H9 (cell line): ENCODE data around the gene SFMBT2. TPM values are rescaled to one million over a fixed set of nuclear protein-coding genes. Genes with fewer than 3 reads are reported as not detected.

Experiments
- DNase-seq: peaks from one replicate; pipeline ENCODE4 v3.0.0-alpha.2; 2017
- H2AFZ ChIP-seq: one replicate; pipeline ENCODE4 v1.6.1; 2013; ENCODE audit warnings: mild to moderate bottlenecking, low read length, control low read depth, moderate library complexity
- H2AK5ac ChIP-seq: 2 replicates; pipeline ENCODE4 v1.6.1; 2013; ENCODE audit warnings: low read length, control low read depth, mixed read lengths; ENCODE audit not compliant: insufficient read length
- H2BK120ac ChIP-seq: one replicate; pipeline ENCODE4 v1.6.1; 2013; ENCODE audit warnings: low read depth, mild to moderate bottlenecking, low read length, control low read depth, inconsistent platforms; ENCODE audit not compliant: poor library complexity, severe bottlenecking
- H2BK12ac ChIP-seq: 2 replicates; pipeline ENCODE4 v1.6.1; 2013; ENCODE audit warnings: low read length, control low read depth, mixed read lengths, low read depth; ENCODE audit not compliant: insufficient read length
- H2BK15ac ChIP-seq: 2 replicates; pipeline ENCODE4 v1.6.1; 2013; ENCODE audit warnings: low read depth, low read length, control low read depth
- H2BK20ac ChIP-seq: one replicate; pipeline ENCODE4 v1.6.1; 2013; ENCODE audit warnings: low read depth, mild to moderate bottlenecking, low read length, control low read depth, inconsistent platforms; ENCODE audit not compliant: poor library complexity, severe bottlenecking
- H2BK5ac ChIP-seq: 2 replicates; pipeline ENCODE4 v1.6.1; 2013; ENCODE audit warnings: low read length, control low read depth, mixed read lengths; ENCODE audit not compliant: insufficient read length
- H3K14ac ChIP-seq: 2 replicates; pipeline ENCODE4 v1.6.1; 2013; ENCODE audit warnings: low read length, control low read depth; ENCODE audit not compliant: insufficient read depth
- H3K18ac ChIP-seq: 2 replicates; pipeline ENCODE4 v1.6.1; 2013; ENCODE audit warnings: low read depth, mild to moderate bottlenecking, mixed read lengths, low read length, control low read depth; ENCODE audit not compliant: insufficient read length
- H3K23ac ChIP-seq: 2 replicates; pipeline ENCODE4 v1.6.1; 2013; ENCODE audit warnings: low read length, control low read depth, mixed read lengths, low read depth; ENCODE audit not compliant: insufficient read length
- H3K23me2 ChIP-seq: 2 replicates; pipeline ENCODE4 v1.6.1; 2013; ENCODE audit warnings: low read depth, mild to moderate bottlenecking, mixed read lengths, low read length, control low read depth; ENCODE audit not compliant: insufficient read length, poor library complexity, severe bottlenecking
- H3K27ac ChIP-seq: 2 replicates; pipeline ENCODE4 v1.5.1; 2013; ENCODE audit warnings: low read length, control low read depth, mixed read lengths, low read depth; ENCODE audit not compliant: insufficient read length
- H3K27me3 ChIP-seq: 2 replicates; pipeline ENCODE4 v1.6.1; 2013; ENCODE audit warnings: low read length, control low read depth, inconsistent platforms; ENCODE audit not compliant: insufficient read depth
- H3K4ac ChIP-seq: 2 replicates; pipeline ENCODE4 v1.6.1; 2013; ENCODE audit warnings: low read depth, mild to moderate bottlenecking, control low read depth, inconsistent platforms, low read length, moderate library complexity
- H3K4me1 ChIP-seq: 2 replicates; pipeline ENCODE4 v1.6.1; 2013; ENCODE audit warnings: low read length, control low read depth, inconsistent platforms; ENCODE audit not compliant: insufficient read depth
- H3K4me2 ChIP-seq: 2 replicates; pipeline ENCODE4 v1.6.1; 2013; ENCODE audit warnings: low read length, control low read depth, mixed read lengths; ENCODE audit not compliant: insufficient read length, insufficient read depth
- H3K56ac ChIP-seq: 2 replicates; pipeline ENCODE4 v1.6.1; 2013; ENCODE audit warnings: low read depth, mild to moderate bottlenecking, mixed read lengths, low read length, control low read depth; ENCODE audit not compliant: insufficient read length
- H3K79me1 ChIP-seq: 2 replicates; pipeline ENCODE4 v1.6.1; 2013; ENCODE audit warnings: low read depth, mild to moderate bottlenecking, moderate library complexity, low read length, control low read depth, inconsistent platforms; ENCODE audit not compliant: insufficient read depth, poor library complexity, severe bottlenecking
- H3K79me2 ChIP-seq: 2 replicates; pipeline ENCODE4 v1.6.1; 2013; ENCODE audit warnings: low read length, control low read depth, inconsistent platforms; ENCODE audit not compliant: insufficient read depth
- H3K9ac ChIP-seq: 2 replicates; pipeline ENCODE4 v1.6.1; 2013; ENCODE audit warnings: low read length, control low read depth, mixed read lengths; ENCODE audit not compliant: insufficient read length; ENCODE audit errors: extremely low read depth
- H3K9me3 ChIP-seq: one replicate; pipeline ENCODE4 v1.6.1; 2013; ENCODE audit warnings: low read depth, low read length, inconsistent platforms; ENCODE audit not compliant: control insufficient read depth
- H3T11ph ChIP-seq: one replicate; pipeline ENCODE4 v1.6.1; 2013; ENCODE audit warnings: mild to moderate bottlenecking, low read length, control low read depth, inconsistent platforms
- H4K20me1 ChIP-seq: one replicate; pipeline ENCODE4 v1.6.1; 2013; ENCODE audit not compliant: control insufficient read depth, insufficient read length, insufficient read depth
- H4K5ac ChIP-seq: 2 replicates; pipeline ENCODE4 v1.6.1; 2013; ENCODE audit warnings: low read depth, mild to moderate bottlenecking, mixed read lengths, low read length, control low read depth; ENCODE audit not compliant: insufficient read length
- H4K8ac ChIP-seq: replicated peaks from 2 replicates; pipeline ENCODE4 v1.6.1; 2013; ENCODE audit warnings: low read length, control low read depth, mixed read lengths, low read depth; ENCODE audit not compliant: insufficient read length
- H4K91ac ChIP-seq: 2 replicates; pipeline ENCODE4 v1.6.1; 2013; ENCODE audit warnings: low read depth, mild to moderate bottlenecking, moderate library complexity, mixed read lengths, low read length, control low read depth; ENCODE audit not compliant: insufficient read length
- H3K27ac Mint-ChIP-seq, 3 experiments: 2 replicates in 2 of 3; 3 replicates in 1 of 3; pipeline ENCODE4 v1.8.0; 2020 to 2021; ENCODE audit warnings: mixed read lengths in 3 of 3, mild to moderate bottlenecking in 1 of 3, moderate library complexity in 1 of 3
- H3K27me3 Mint-ChIP-seq: 2 replicates; pipeline ENCODE4 v1.8.0; 2021; ENCODE audit warnings: low read depth, mild to moderate bottlenecking, moderate library complexity, mixed read lengths
- H3K36me3 Mint-ChIP-seq, 3 experiments: 2 replicates in 2 of 3; 3 replicates in 1 of 3; pipeline ENCODE4 v1.8.0; 2020 to 2021; ENCODE audit warnings: low read depth in 3 of 3, mixed read lengths in 3 of 3; ENCODE audit not compliant: insufficient read depth in 1 of 3
- H3K4me1 Mint-ChIP-seq, 2 experiments: 2 replicates each; pipeline ENCODE4 v1.8.0; 2020; ENCODE audit warnings: mixed read lengths in 2 of 2
- H3K4me3 Mint-ChIP-seq, 2 experiments: 2 replicates in 1 of 2; 3 replicates in 1 of 2; pipeline ENCODE4 v1.8.0; 2020 to 2021; ENCODE audit warnings: mild to moderate bottlenecking in 2 of 2, mixed read lengths in 2 of 2, moderate library complexity in 1 of 2
- H3K9me3 Mint-ChIP-seq, 2 experiments: 2 replicates in 1 of 2; 3 replicates in 1 of 2; pipeline ENCODE4 v1.8.0; 2020; ENCODE audit warnings: mild to moderate bottlenecking in 2 of 2, mixed read lengths in 2 of 2, moderate library complexity in 1 of 2
- WGBS: extraction: QIAGEN DNeasy Blood & Tissue Kit; methylation state at CpG from one replicate; pipeline ENCODE4 v1.1.7; 2013; ENCODE audit warnings: missing lambda C conversion rate, low lambda C conversion rate, mixed read lengths; ENCODE audit not compliant: insufficient read length; ENCODE audit errors: extremely low coverage; 5-methylcytosine and 5-hydroxymethylcytosine counted together
- total RNA-seq: library from RNA; stranded (reverse); gene quantifications from 2 replicates; pipeline ENCODE4 v1.2.1, GENCODE V29; 2021
- TF ChIP-seq, protein P1 (sequence below): fragments of 200-600 bp; sonication (generic); conservative IDR thresholded peaks from 3 replicates; pipeline ENCODE4 v1.8.0; 2021; ENCODE audit warnings: antibody characterized with exemption, mild to moderate bottlenecking

SFMBT2 gene
- total RNA-seq, 1 experiment from 2014 or later = 5.3 TPM

DNA sequence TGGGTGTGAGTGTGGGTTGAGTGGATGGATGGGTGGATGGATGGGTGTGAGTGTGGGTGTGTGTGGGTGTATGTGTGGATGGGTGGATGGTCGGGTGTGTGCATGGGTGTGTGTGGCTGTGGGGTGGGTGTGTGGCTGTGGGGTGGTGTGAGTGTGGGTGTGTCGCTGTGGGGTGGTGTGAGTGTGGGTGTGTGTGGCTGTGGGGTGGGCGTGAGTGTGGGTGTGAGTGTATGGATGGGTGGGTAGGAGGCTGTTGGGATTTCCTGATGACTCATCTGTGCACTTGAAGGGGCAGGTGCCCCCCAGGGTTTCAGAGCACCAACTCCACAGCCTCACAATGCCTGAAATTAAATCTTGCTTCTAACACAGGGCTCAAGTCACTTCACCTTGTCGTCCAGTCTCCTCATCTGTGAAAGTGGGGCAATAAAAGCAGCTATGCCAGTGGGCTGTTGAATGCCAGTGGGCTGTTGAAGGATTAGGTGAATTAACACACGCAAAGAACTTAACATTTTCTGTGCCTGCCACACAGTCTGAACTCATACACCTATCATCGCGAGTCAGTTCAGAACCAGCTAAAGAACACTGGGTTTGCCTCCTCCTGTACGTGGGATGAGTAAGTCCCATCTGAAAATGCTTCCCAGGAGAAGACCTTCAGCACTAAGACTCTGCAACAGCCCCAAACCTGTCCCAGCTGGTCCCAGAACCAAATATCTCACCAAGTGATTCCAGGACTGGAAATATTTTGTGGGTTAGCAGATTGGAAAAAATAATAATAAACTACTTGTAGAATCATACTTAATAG, 32.0 kb downstream of the SFMBT2 start:
- Histone ChIP-seq H2AFZ (no peak overlapping the region), H3K4ac (no peak overlapping the region), H2BK15ac (no peak overlapping the region), H3K18ac (no peak overlapping the region), H3K56ac (no peak overlapping the region), H3K23ac (no peak overlapping the region), H2BK12ac (no peak overlapping the region), H3K14ac (no peak overlapping the region), H3K79me2 (0 out of 2 replicates have a peak, but pooled peaks cover 2% of the 10 kb centered on the region), H2BK5ac (no peak overlapping the region), H4K20me1 (no peaks in the 10 kb centered on the region), H2AK5ac (no peak overlapping the region), H3K9me3 (no peaks in the 10 kb centered on the region), H3K79me1 (no peaks in the 10 kb centered on the region), H3K9ac (no peak overlapping the region), H3K27me3 (no peaks in the 10 kb centered on the region), H3K4me1 (no peaks in the 10 kb centered on the region), H4K8ac (no peak overlapping the region), H4K5ac (no peak overlapping the region), H2BK20ac (no peak overlapping the region), H4K91ac (no peak overlapping the region), H3K27ac (no peak overlapping the region), H3K23me2 (no peaks in the 10 kb centered on the region), H3T11ph (no peak overlapping the region), H3K4me2 (no peak overlapping the region), H2BK120ac (no peak overlapping the region)
- Mint-ChIP-seq H3K36me3 (peaks cover 10 to 37% (median 30%) of the 10 kb centered on the region in 3 experiments), H3K27me3 (no peaks in the 10 kb centered on the region), H3K4me1 (no peaks in the 10 kb centered on the region; a peak in 1 of 4 replicates), H3K4me3 (no peak overlapping the region), H3K27ac (peak overlapping the region in 1 of 3 experiments; percentile 32; a peak in 1 of 7 replicates), H3K9me3 (peaks cover 7 to 15% of the 10 kb centered on the region in 2 experiments; a peak in 3 of 5 replicates)
- no CpG with 5 or more reads among the region's 8 CpGs for WGBS
- TF ChIP-seq, protein P1, sequence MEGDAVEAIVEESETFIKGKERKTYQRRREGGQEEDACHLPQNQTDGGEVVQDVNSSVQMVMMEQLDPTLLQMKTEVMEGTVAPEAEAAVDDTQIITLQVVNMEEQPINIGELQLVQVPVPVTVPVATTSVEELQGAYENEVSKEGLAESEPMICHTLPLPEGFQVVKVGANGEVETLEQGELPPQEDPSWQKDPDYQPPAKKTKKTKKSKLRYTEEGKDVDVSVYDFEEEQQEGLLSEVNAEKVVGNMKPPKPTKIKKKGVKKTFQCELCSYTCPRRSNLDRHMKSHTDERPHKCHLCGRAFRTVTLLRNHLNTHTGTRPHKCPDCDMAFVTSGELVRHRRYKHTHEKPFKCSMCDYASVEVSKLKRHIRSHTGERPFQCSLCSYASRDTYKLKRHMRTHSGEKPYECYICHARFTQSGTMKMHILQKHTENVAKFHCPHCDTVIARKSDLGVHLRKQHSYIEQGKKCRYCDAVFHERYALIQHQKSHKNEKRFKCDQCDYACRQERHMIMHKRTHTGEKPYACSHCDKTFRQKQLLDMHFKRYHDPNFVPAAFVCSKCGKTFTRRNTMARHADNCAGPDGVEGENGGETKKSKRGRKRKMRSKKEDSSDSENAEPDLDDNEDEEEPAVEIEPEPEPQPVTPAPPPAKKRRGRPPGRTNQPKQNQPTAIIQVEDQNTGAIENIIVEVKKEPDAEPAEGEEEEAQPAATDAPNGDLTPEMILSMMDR = no peak
- no peak for DNase-seq
